Astrocyte of the hippocampus (primary cell): ENCODE results near the gene GOLIM4.
"Not testable (repeated sequence)": the region's sequence is repeated elsewhere in the genome, so short reads cannot be mapped to it uniquely, and the experiment has no call there.

Source experiments
- DNase-seq: peaks from one replicate; pipeline ENCODE4 v3.0.0; 2011; ENCODE audit warnings: low read depth, low spot score

Gene GOLIM4

GRCh38 chr3:168095611-168096209 lies at the start of gene GOLIM4:
Gene GOLIM4, minus strand, starts transcription at chr3:168095924. Its CDS starts 639 bp downstream, at chr3:168095285.
- peak; percentile 99 for DNase-seq

- DNase-seq: no peak
These were observed 45.8 kb upstream of the GOLIM4 start for GRCh38 chr3:168141405-168141998.

- no peak for DNase-seq
These were observed 44.2 kb upstream of the GOLIM4 start for GRCh38 chr3:168139947-168140346.

GRCh38 chr3:168138421-168138820 lies 42.7 kb upstream of the GOLIM4 start:
- DNase-seq: no peak

- DNase-seq: no peak
These were observed 39.2 kb upstream of the GOLIM4 start for GRCh38 chr3:168134931-168135330.

- DNase-seq: not testable (repeated sequence)
These were observed 34.5 kb upstream of the GOLIM4 start for GRCh38 chr3:168130250-168130649.

- not testable (repeated sequence) for DNase-seq
These were observed 32.7 kb upstream of the GOLIM4 start for GRCh38 chr3:168128463-168128862.

- DNase-seq: no peak
These were observed 31.7 kb upstream of the GOLIM4 start for GRCh38 chr3:168127466-168127865.

GRCh38 chr3:168124791-168125190 lies 29.1 kb upstream of the GOLIM4 start:
- no peak for DNase-seq

- no peak for DNase-seq
These were observed 28.6 kb upstream of the GOLIM4 start for GRCh38 chr3:168124291-168124690.

GRCh38 chr3:168123201-168124176 lies 27.8 kb upstream of the GOLIM4 start:
- peak; percentile 5 for DNase-seq

GRCh38 chr3:168121184-168122017 lies 25.7 kb upstream of the GOLIM4 start:
- peak; percentile 29 for DNase-seq

- no peak for DNase-seq
These were observed 22.2 kb upstream of the GOLIM4 start for GRCh38 chr3:168117853-168118313.

GRCh38 chr3:168117059-168117458 lies 21.3 kb upstream of the GOLIM4 start:
- DNase-seq: peak; percentile 68

GRCh38 chr3:168116279-168116678 lies 20.6 kb upstream of the GOLIM4 start:
- peak; percentile 49 for DNase-seq

GRCh38 chr3:168113848-168114247 lies 18.1 kb upstream of the GOLIM4 start:
- no peak for DNase-seq

- no peak for DNase-seq
These were observed 17.2 kb upstream of the GOLIM4 start for GRCh38 chr3:168112894-168113293.

- no peak for DNase-seq
These were observed 8.6 kb upstream of the GOLIM4 start for GRCh38 chr3:168104361-168104760.

GRCh38 chr3:168102735-168103410 lies 7.1 kb upstream of the GOLIM4 start:
- no peak for DNase-seq

GRCh38 chr3:168100777-168101492 lies 5.2 kb upstream of the GOLIM4 start:
- DNase-seq: no peak
